Measurements from ENCODE around the gene ZNF511.

Gene ZNF511

DNA sequence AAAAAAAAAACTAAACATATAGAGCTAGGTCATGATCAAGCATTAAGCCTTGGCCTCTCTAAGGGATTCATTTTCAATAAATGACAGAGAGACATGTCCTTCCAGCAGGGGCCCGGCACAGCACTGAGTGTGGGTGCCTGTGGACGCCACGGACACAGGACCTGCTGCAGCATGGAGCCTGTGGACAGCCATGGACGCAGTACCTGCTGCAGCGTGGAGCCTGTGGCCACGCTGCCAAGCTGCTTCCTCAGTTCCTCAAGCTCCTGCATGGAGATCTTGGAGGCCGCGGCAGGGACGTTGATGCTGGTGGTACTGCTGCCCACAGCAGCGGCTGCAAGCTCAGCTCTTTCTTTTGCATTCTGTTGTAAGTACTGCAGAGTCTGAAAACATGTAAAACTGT is 9.5 kb upstream of the ZNF511 start:
- no peak overlapping the region for H3K4me3 ChIP-seq (ENCODE audit: control insufficient read depth, low read depth, low read length)
- no peak for DNase-seq (ENCODE audit: low read depth)
- TF ChIP-seq, protein P1, sequence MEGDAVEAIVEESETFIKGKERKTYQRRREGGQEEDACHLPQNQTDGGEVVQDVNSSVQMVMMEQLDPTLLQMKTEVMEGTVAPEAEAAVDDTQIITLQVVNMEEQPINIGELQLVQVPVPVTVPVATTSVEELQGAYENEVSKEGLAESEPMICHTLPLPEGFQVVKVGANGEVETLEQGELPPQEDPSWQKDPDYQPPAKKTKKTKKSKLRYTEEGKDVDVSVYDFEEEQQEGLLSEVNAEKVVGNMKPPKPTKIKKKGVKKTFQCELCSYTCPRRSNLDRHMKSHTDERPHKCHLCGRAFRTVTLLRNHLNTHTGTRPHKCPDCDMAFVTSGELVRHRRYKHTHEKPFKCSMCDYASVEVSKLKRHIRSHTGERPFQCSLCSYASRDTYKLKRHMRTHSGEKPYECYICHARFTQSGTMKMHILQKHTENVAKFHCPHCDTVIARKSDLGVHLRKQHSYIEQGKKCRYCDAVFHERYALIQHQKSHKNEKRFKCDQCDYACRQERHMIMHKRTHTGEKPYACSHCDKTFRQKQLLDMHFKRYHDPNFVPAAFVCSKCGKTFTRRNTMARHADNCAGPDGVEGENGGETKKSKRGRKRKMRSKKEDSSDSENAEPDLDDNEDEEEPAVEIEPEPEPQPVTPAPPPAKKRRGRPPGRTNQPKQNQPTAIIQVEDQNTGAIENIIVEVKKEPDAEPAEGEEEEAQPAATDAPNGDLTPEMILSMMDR (IDR thresholded peaks at IDR 0.05; ENCODE audit: control insufficient read depth, insufficient read depth, low read depth, low read length, missing control alignments), result no peak

DNA sequence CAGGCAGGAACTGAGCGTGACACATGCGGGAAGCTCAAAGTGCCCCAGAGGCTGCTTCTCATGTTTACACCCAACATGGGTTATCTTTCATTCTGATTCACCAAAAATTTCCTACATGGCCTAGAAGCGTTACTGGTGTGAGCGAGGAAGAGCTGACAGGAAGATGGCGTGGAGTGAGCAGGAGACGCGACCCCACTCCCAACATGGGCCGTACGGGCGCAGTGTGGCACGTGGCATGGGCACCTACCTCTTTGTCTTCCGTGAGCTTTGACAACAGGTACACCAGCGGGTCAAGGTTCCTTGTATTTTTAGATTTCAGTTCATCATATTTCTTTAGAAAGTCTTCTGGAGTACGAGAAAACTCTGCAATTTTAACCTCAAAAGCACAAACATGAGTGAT is 9.0 kb upstream of the ZNF511 start:
- no peak overlapping the region for H3K4me3 ChIP-seq (ENCODE audit: control insufficient read depth, low read depth, low read length)
- TF ChIP-seq, protein P1 (IDR thresholded peaks at IDR 0.05; ENCODE audit: control insufficient read depth, insufficient read depth, low read depth, low read length, missing control alignments), result no peak
- no peak for DNase-seq (ENCODE audit: low read depth)

DNA sequence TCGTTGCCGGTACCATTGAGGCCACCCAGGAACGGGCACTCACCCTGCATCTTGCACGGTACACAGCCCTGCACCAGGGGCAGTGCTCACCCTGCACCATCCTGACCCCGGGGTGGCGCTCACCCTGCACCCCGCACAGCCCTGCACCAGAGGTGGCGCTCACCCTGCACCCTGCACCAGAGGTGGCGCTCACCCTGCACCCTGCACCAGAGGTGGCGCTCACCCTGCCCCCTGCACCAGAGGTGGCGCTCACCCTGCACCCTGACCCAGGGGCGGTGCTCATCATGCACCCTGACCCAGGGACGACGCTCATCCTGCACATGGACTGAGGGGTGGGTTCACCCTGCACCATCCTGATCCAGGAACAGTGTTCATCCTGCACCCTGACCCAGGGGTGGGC is 6.5 kb upstream of the ZNF511 start:
- H3K4me3 ChIP-seq (ENCODE audit: control insufficient read depth, low read depth, low read length), result no peak overlapping the region
- no peak for DNase-seq (ENCODE audit: low read depth)
- TF ChIP-seq, protein P1 (IDR thresholded peaks at IDR 0.05; ENCODE audit: control insufficient read depth, insufficient read depth, low read depth, low read length, missing control alignments), result no peak

DNA sequence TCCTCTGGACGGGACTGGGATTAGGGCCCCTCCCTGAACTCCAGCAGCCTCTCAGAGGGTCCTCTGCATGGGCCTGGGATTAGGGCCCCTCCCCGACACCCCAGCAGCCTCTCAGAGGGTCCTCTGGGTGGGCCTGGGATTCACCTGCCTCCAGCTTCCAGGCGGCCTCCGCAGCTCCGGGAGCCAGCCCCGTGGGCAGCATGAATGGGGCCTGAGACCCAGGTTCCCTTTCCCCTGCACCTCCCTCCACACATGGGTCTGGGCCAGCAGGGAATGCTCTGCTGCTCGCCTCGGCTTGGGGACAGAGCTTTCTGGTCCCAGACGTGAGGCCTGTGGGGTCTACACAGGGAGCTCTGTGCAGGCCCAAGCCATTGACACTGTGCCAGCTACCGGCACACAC is 5.5 kb upstream of the ZNF511 start:
- TF ChIP-seq, protein P1 (IDR thresholded peaks at IDR 0.05; ENCODE audit: control insufficient read depth, insufficient read depth, low read depth, low read length, missing control alignments), result no peak
- no peak for DNase-seq (ENCODE audit: low read depth)
- H3K4me3 ChIP-seq (ENCODE audit: control insufficient read depth, low read depth, low read length), result no peak overlapping the region

DNA sequence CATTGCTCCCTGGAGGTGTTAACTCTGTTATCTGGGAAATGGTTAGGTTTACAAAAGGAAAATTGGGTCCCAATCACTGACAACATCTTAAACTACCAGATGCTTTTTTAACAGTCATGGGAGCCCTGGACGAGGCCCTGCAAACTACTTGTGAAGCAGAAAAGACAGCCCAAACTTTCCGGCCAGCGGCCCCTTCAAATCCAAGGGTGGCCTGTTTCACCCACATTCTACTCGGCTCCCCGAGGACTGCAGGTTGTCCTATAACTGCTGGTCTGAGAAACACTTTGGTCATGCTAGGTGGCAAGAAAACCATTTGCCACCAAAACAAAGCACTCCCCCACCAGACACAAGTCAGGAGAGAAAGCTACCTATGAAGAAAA is 2.6 kb upstream of the ZNF511 start:
- DNase-seq (ENCODE audit: low read depth), result no peak
- TF ChIP-seq, protein P1 (IDR thresholded peaks at IDR 0.05; ENCODE audit: control insufficient read depth, insufficient read depth, low read depth, low read length, missing control alignments), result no peak
- no peak overlapping the region for H3K4me3 ChIP-seq (ENCODE audit: control insufficient read depth, low read depth, low read length)

DNA sequence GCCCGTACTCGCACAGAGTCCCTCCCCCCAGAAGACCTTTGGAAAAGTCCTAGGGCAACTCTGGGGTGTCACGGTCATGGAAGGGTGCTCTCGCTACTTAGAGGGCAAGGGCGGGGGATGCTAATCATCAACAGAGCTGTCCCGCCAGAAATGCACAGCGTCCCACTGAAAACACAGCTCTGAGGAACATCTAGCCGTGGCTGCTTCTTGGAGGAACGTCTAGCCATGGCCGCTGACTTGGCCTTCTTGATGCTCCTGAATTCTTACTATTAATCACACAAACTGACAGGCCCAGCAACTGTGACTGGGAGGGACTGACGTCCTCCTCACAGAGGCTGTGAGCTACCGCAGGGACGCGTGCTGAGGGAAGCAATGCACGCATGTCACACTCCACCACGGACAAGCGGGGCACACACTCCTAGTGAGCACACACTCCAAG is 1.8 kb upstream of the ZNF511 start:
- H3K4me3 ChIP-seq (ENCODE audit: control insufficient read depth, low read depth, low read length), result no peak overlapping the region
- TF ChIP-seq, protein P1 (IDR thresholded peaks at IDR 0.05; ENCODE audit: control insufficient read depth, insufficient read depth, low read depth, low read length, missing control alignments), result no peak
- DNase-seq (ENCODE audit: low read depth), result no peak

Data from AG09309 (cell line).